GM06990 (cell line): ENCODE results near the gene WDR81.

Experiments used
- DNase-seq: peaks from one replicate; pipeline ENCODE4 v3.0.0-alpha.2; 2011; ENCODE audit not compliant: insufficient read length; ENCODE audit errors: extremely low read depth
- H3K27me3 ChIP-seq: replicated peaks from 2 replicates; pipeline ENCODE4 v1.6.0; 2011; ENCODE audit warnings: low read length; ENCODE audit not compliant: control insufficient read depth, insufficient read depth
- H3K36me3 ChIP-seq: 2 replicates; pipeline ENCODE4 v1.5.1; 2011; ENCODE audit warnings: low read length; ENCODE audit not compliant: control insufficient read depth, insufficient read depth
- H3K4me3 ChIP-seq: replicated peaks from 2 replicates; pipeline ENCODE4 v1.5.1; 2011; ENCODE audit warnings: low read depth, mild to moderate bottlenecking, control low read depth, low read length
- CTCF ChIP-seq: IDR thresholded peaks from 2 replicates; pipeline ENCODE4 v1.5.1; 2011; ENCODE audit warnings: low read length, control low read depth, mild to moderate bottlenecking, inconsistent platforms; ENCODE audit not compliant: insufficient read depth, poor library complexity, severe bottlenecking

Gene WDR81

GRCh38 chr17:1727876-1728630 is 3.5 kb downstream of the WDR81 start:
- H3K36me3 ChIP-seq, result peaks cover 12% of the 10 kb centered on the region
- no peak overlapping the region for H3K4me3 ChIP-seq
- TF ChIP-seq CTCF, result no peak
- no peak for DNase-seq
- no peaks in the 10 kb centered on the region for H3K27me3 ChIP-seq

GRCh38 chr17:1729966-1730325 is 5.4 kb downstream of the WDR81 start:
- Histone ChIP-seq H3K27me3 (no peaks in the 10 kb centered on the region), H3K4me3 (no peak overlapping the region), H3K36me3 (peaks cover 15% of the 10 kb centered on the region)
- DNase-seq, result no peak
- no peak for TF ChIP-seq CTCF

GRCh38 chr17:1730326-1731193 is 6.1 kb downstream of the WDR81 start:
- Histone ChIP-seq H3K4me3 (no peak overlapping the region), H3K27me3 (no peaks in the 10 kb centered on the region), H3K36me3 (peaks cover 15% of the 10 kb centered on the region)
- no peak for DNase-seq
- TF ChIP-seq CTCF, result no peak

- H3K27me3 ChIP-seq, result no peaks in the 10 kb centered on the region
- H3K4me3 ChIP-seq, result no peak overlapping the region
- H3K36me3 ChIP-seq, result peaks cover 15% of the 10 kb centered on the region
- TF ChIP-seq CTCF, result no peak
- DNase-seq, result no peak
These were observed 6.6 kb downstream of the WDR81 start for GRCh38 chr17:1731194-1731506.

- DNase-seq, result no peak
- H3K27me3 ChIP-seq, result no peaks in the 10 kb centered on the region
- TF ChIP-seq CTCF, result no peak
- H3K4me3 ChIP-seq, result no peak overlapping the region
- H3K36me3 ChIP-seq, result peaks cover 10% of the 10 kb centered on the region
These were observed 7.8 kb downstream of the WDR81 start for GRCh38 chr17:1732241-1732832.
